H9 (cell line): ENCODE data around the gene TIPRL. TPM values are rescaled to one million over a fixed set of nuclear protein-coding genes. Genes with fewer than 3 reads are reported as not detected.

ENCODE experiments used
- DNase-seq: peaks from one replicate; pipeline ENCODE4 v3.0.0-alpha.2; 2017
- H2AFZ ChIP-seq: one replicate; pipeline ENCODE4 v1.6.1; 2013; ENCODE audit warnings: mild to moderate bottlenecking, low read length, control low read depth, moderate library complexity
- H2AK5ac ChIP-seq: 2 replicates; pipeline ENCODE4 v1.6.1; 2013; ENCODE audit warnings: low read length, control low read depth, mixed read lengths; ENCODE audit not compliant: insufficient read length
- H2BK120ac ChIP-seq: one replicate; pipeline ENCODE4 v1.6.1; 2013; ENCODE audit warnings: low read depth, mild to moderate bottlenecking, low read length, control low read depth, inconsistent platforms; ENCODE audit not compliant: poor library complexity, severe bottlenecking
- H2BK12ac ChIP-seq: 2 replicates; pipeline ENCODE4 v1.6.1; 2013; ENCODE audit warnings: low read length, control low read depth, mixed read lengths, low read depth; ENCODE audit not compliant: insufficient read length
- H2BK15ac ChIP-seq: 2 replicates; pipeline ENCODE4 v1.6.1; 2013; ENCODE audit warnings: low read depth, low read length, control low read depth
- H2BK20ac ChIP-seq: one replicate; pipeline ENCODE4 v1.6.1; 2013; ENCODE audit warnings: low read depth, mild to moderate bottlenecking, low read length, control low read depth, inconsistent platforms; ENCODE audit not compliant: poor library complexity, severe bottlenecking
- H2BK5ac ChIP-seq: 2 replicates; pipeline ENCODE4 v1.6.1; 2013; ENCODE audit warnings: low read length, control low read depth, mixed read lengths; ENCODE audit not compliant: insufficient read length
- H3K14ac ChIP-seq: 2 replicates; pipeline ENCODE4 v1.6.1; 2013; ENCODE audit warnings: low read length, control low read depth; ENCODE audit not compliant: insufficient read depth
- H3K18ac ChIP-seq: 2 replicates; pipeline ENCODE4 v1.6.1; 2013; ENCODE audit warnings: low read depth, mild to moderate bottlenecking, mixed read lengths, low read length, control low read depth; ENCODE audit not compliant: insufficient read length
- H3K23ac ChIP-seq: 2 replicates; pipeline ENCODE4 v1.6.1; 2013; ENCODE audit warnings: low read length, control low read depth, mixed read lengths, low read depth; ENCODE audit not compliant: insufficient read length
- H3K23me2 ChIP-seq: 2 replicates; pipeline ENCODE4 v1.6.1; 2013; ENCODE audit warnings: low read depth, mild to moderate bottlenecking, mixed read lengths, low read length, control low read depth; ENCODE audit not compliant: insufficient read length, poor library complexity, severe bottlenecking
- H3K27ac ChIP-seq: 2 replicates; pipeline ENCODE4 v1.5.1; 2013; ENCODE audit warnings: low read length, control low read depth, mixed read lengths, low read depth; ENCODE audit not compliant: insufficient read length
- H3K27me3 ChIP-seq: 2 replicates; pipeline ENCODE4 v1.6.1; 2013; ENCODE audit warnings: low read length, control low read depth, inconsistent platforms; ENCODE audit not compliant: insufficient read depth
- H3K4ac ChIP-seq: 2 replicates; pipeline ENCODE4 v1.6.1; 2013; ENCODE audit warnings: low read depth, mild to moderate bottlenecking, control low read depth, inconsistent platforms, low read length, moderate library complexity
- H3K4me1 ChIP-seq: 2 replicates; pipeline ENCODE4 v1.6.1; 2013; ENCODE audit warnings: low read length, control low read depth, inconsistent platforms; ENCODE audit not compliant: insufficient read depth
- H3K4me2 ChIP-seq: 2 replicates; pipeline ENCODE4 v1.6.1; 2013; ENCODE audit warnings: low read length, control low read depth, mixed read lengths; ENCODE audit not compliant: insufficient read length, insufficient read depth
- H3K56ac ChIP-seq: 2 replicates; pipeline ENCODE4 v1.6.1; 2013; ENCODE audit warnings: low read depth, mild to moderate bottlenecking, mixed read lengths, low read length, control low read depth; ENCODE audit not compliant: insufficient read length
- H3K79me1 ChIP-seq: 2 replicates; pipeline ENCODE4 v1.6.1; 2013; ENCODE audit warnings: low read depth, mild to moderate bottlenecking, moderate library complexity, low read length, control low read depth, inconsistent platforms; ENCODE audit not compliant: insufficient read depth, poor library complexity, severe bottlenecking
- H3K79me2 ChIP-seq: 2 replicates; pipeline ENCODE4 v1.6.1; 2013; ENCODE audit warnings: low read length, control low read depth, inconsistent platforms; ENCODE audit not compliant: insufficient read depth
- H3K9ac ChIP-seq: 2 replicates; pipeline ENCODE4 v1.6.1; 2013; ENCODE audit warnings: low read length, control low read depth, mixed read lengths; ENCODE audit not compliant: insufficient read length; ENCODE audit errors: extremely low read depth
- H3K9me3 ChIP-seq: one replicate; pipeline ENCODE4 v1.6.1; 2013; ENCODE audit warnings: low read depth, low read length, inconsistent platforms; ENCODE audit not compliant: control insufficient read depth
- H3T11ph ChIP-seq: one replicate; pipeline ENCODE4 v1.6.1; 2013; ENCODE audit warnings: mild to moderate bottlenecking, low read length, control low read depth, inconsistent platforms
- H4K20me1 ChIP-seq: one replicate; pipeline ENCODE4 v1.6.1; 2013; ENCODE audit not compliant: control insufficient read depth, insufficient read length, insufficient read depth
- H4K5ac ChIP-seq: 2 replicates; pipeline ENCODE4 v1.6.1; 2013; ENCODE audit warnings: low read depth, mild to moderate bottlenecking, mixed read lengths, low read length, control low read depth; ENCODE audit not compliant: insufficient read length
- H4K8ac ChIP-seq: replicated peaks from 2 replicates; pipeline ENCODE4 v1.6.1; 2013; ENCODE audit warnings: low read length, control low read depth, mixed read lengths, low read depth; ENCODE audit not compliant: insufficient read length
- H4K91ac ChIP-seq: 2 replicates; pipeline ENCODE4 v1.6.1; 2013; ENCODE audit warnings: low read depth, mild to moderate bottlenecking, moderate library complexity, mixed read lengths, low read length, control low read depth; ENCODE audit not compliant: insufficient read length
- H3K27ac Mint-ChIP-seq, 3 experiments: 2 replicates in 2 of 3; 3 replicates in 1 of 3; pipeline ENCODE4 v1.8.0; 2020 to 2021; ENCODE audit warnings: mixed read lengths in 3 of 3, mild to moderate bottlenecking in 1 of 3, moderate library complexity in 1 of 3
- H3K27me3 Mint-ChIP-seq: 2 replicates; pipeline ENCODE4 v1.8.0; 2021; ENCODE audit warnings: low read depth, mild to moderate bottlenecking, moderate library complexity, mixed read lengths
- H3K36me3 Mint-ChIP-seq, 3 experiments: 2 replicates in 2 of 3; 3 replicates in 1 of 3; pipeline ENCODE4 v1.8.0; 2020 to 2021; ENCODE audit warnings: low read depth in 3 of 3, mixed read lengths in 3 of 3; ENCODE audit not compliant: insufficient read depth in 1 of 3
- H3K4me1 Mint-ChIP-seq, 2 experiments: 2 replicates each; pipeline ENCODE4 v1.8.0; 2020; ENCODE audit warnings: mixed read lengths in 2 of 2
- H3K4me3 Mint-ChIP-seq, 2 experiments: 2 replicates in 1 of 2; 3 replicates in 1 of 2; pipeline ENCODE4 v1.8.0; 2020 to 2021; ENCODE audit warnings: mild to moderate bottlenecking in 2 of 2, mixed read lengths in 2 of 2, moderate library complexity in 1 of 2
- H3K9me3 Mint-ChIP-seq, 2 experiments: 2 replicates in 1 of 2; 3 replicates in 1 of 2; pipeline ENCODE4 v1.8.0; 2020; ENCODE audit warnings: mild to moderate bottlenecking in 2 of 2, mixed read lengths in 2 of 2, moderate library complexity in 1 of 2
- WGBS: extraction: QIAGEN DNeasy Blood & Tissue Kit; methylation state at CpG from one replicate; pipeline ENCODE4 v1.1.7; 2013; ENCODE audit warnings: missing lambda C conversion rate, low lambda C conversion rate, mixed read lengths; ENCODE audit not compliant: insufficient read length; ENCODE audit errors: extremely low coverage; 5-methylcytosine and 5-hydroxymethylcytosine counted together
- total RNA-seq: library from RNA; stranded (reverse); gene quantifications from 2 replicates; pipeline ENCODE4 v1.2.1, GENCODE V29; 2021
- TF ChIP-seq, protein P1 (sequence below): fragments of 200-600 bp; sonication (generic); conservative IDR thresholded peaks from 3 replicates; pipeline ENCODE4 v1.8.0; 2021; ENCODE audit warnings: antibody characterized with exemption, mild to moderate bottlenecking

Gene TIPRL
- total RNA-seq, 1 experiment from 2014 or later: 24.4 TPM

DNA sequence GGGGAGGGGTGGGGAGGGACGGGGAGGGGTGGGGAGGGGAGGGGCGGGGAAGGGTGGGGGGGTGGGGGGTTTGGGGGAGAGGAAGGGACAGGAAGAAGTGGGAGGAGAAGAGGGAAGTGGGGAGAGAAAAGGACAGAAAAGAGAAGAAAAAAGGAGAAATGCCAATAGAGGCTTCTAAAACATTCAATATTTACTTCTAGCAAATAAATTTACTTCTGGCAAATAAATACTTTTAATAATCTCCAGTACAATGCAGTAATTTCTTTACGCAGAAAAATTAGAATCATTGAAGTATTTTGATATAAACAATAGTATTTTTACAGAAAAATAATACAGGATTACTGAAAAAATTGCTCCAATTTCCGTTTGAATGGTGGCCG lies 32.6 kb upstream of the TIPRL start:
- H2BK12ac ChIP-seq: no peak overlapping the region
- DNase-seq: no peak
- TF ChIP-seq, protein P1, sequence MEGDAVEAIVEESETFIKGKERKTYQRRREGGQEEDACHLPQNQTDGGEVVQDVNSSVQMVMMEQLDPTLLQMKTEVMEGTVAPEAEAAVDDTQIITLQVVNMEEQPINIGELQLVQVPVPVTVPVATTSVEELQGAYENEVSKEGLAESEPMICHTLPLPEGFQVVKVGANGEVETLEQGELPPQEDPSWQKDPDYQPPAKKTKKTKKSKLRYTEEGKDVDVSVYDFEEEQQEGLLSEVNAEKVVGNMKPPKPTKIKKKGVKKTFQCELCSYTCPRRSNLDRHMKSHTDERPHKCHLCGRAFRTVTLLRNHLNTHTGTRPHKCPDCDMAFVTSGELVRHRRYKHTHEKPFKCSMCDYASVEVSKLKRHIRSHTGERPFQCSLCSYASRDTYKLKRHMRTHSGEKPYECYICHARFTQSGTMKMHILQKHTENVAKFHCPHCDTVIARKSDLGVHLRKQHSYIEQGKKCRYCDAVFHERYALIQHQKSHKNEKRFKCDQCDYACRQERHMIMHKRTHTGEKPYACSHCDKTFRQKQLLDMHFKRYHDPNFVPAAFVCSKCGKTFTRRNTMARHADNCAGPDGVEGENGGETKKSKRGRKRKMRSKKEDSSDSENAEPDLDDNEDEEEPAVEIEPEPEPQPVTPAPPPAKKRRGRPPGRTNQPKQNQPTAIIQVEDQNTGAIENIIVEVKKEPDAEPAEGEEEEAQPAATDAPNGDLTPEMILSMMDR: no peak
- H3K14ac ChIP-seq: no peak overlapping the region
- no peaks in the 10 kb centered on the region for H3K23me2 ChIP-seq
- H3K36me3 Mint-ChIP-seq: no peaks in the 10 kb centered on the region
- no peak overlapping the region for H2AFZ ChIP-seq
- no peak overlapping the region for H3K18ac ChIP-seq
- no peak overlapping the region for H3K56ac ChIP-seq
- H3K79me1 ChIP-seq: no peaks in the 10 kb centered on the region
- H3K9me3 ChIP-seq: no peaks in the 10 kb centered on the region
- H2BK120ac ChIP-seq: no peak overlapping the region
- no peak overlapping the region for H3K4me3 Mint-ChIP-seq
- no peak overlapping the region for H3K27ac ChIP-seq
- no peak overlapping the region for H4K5ac ChIP-seq
- no peaks in the 10 kb centered on the region for H3K27me3 ChIP-seq
- no peaks in the 10 kb centered on the region for H3K9me3 Mint-ChIP-seq
- H3K4me2 ChIP-seq: no peak overlapping the region
- peaks cover 3% of the 10 kb centered on the region; the same call in 1 of the 2 replicates for H3K27me3 Mint-ChIP-seq
- H2BK5ac ChIP-seq: no peak overlapping the region
- no peak overlapping the region for H4K91ac ChIP-seq
- no peak overlapping the region for H3K23ac ChIP-seq
- H3K4me1 Mint-ChIP-seq: peaks cover 7 to 8% of the 10 kb centered on the region in 2 experiments
- no CpG with 5 or more reads among the region's 5 CpGs for WGBS
- no peak overlapping the region for H3K9ac ChIP-seq
- no peak overlapping the region for H2BK20ac ChIP-seq
- H4K20me1 ChIP-seq: no peaks in the 10 kb centered on the region
- H3K79me2 ChIP-seq: no peaks in the 10 kb centered on the region
- H4K8ac ChIP-seq: no peak overlapping the region
- no peak overlapping the region for H2BK15ac ChIP-seq
- no peak overlapping the region for H3T11ph ChIP-seq
- no peak overlapping the region for H3K4ac ChIP-seq
- no peaks in the 10 kb centered on the region for H3K4me1 ChIP-seq
- no peak overlapping the region for H3K27ac Mint-ChIP-seq
- H2AK5ac ChIP-seq: no peak overlapping the region
